CD4-positive, alpha-beta T cell treated with Interleukin-1 beta for 1 hour (primary cell): ENCODE measurements around the gene AMPH.
"Not testable (repeated sequence)": the region's sequence is repeated elsewhere in the genome, so short reads cannot be mapped to it uniquely, and the experiment has no call there.

Experiments used
- DNase-seq, 2 donors: peaks; one replicate each; pipeline ENCODE4 v3.0.0-alpha.2; 2020 to 2022

AMPH gene

GRCh38 chr7:38628630-38629385, 2.4 kb downstream of the AMPH start:
- DNase-seq, result no peak

- DNase-seq, result no peak
Observed at GRCh38 chr7:38625866-38626265, 5.3 kb downstream of the AMPH start.

- no peak for DNase-seq
Observed at GRCh38 chr7:38615665-38616064, 15.5 kb downstream of the AMPH start.

DNA sequence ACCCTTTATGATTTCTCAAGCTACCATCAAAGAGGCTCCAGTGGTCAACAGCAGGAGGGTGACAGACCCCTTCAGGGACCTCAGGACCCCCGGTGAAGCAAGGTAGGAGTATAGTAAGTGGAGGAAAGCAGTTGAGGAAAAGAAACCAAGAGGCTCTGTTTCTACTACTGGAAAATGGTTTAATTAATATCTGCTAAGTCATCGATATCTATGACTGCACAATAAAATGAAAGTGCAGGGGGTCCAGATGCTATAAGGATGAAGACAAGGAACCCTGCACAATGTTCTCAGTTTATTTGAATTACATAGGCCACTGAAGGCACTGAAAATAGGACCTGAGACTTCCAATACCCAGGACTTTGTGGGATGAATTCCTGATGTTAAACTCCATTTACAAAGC, 23.7 kb downstream of the AMPH start:
- DNase-seq, result no peak

DNA sequence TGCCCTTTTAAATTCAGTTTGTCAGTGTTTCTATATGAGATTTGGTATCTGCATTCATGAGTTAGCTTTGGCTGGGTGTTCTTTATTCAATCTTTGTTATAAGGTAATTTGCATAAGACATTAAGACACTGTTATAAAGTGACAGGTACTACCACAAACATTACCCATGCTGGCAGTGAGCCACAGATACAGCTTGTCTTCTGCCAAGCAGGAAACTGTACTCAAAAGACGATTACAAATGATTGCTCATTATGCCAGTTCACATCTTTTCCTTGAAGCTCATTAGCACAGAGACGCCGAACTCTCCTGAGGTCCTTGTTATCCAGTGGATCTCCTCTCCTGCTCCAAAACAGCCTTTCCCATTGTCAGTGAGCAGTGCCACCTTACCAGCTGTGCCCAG, 30.4 kb downstream of the AMPH start:
- DNase-seq, result no peak

- DNase-seq, result no peak
Observed at GRCh38 chr7:38594949-38595348, 36.2 kb downstream of the AMPH start.

- no peak for DNase-seq
Observed at GRCh38 chr7:38592737-38593288, 38.4 kb downstream of the AMPH start.

DNA sequence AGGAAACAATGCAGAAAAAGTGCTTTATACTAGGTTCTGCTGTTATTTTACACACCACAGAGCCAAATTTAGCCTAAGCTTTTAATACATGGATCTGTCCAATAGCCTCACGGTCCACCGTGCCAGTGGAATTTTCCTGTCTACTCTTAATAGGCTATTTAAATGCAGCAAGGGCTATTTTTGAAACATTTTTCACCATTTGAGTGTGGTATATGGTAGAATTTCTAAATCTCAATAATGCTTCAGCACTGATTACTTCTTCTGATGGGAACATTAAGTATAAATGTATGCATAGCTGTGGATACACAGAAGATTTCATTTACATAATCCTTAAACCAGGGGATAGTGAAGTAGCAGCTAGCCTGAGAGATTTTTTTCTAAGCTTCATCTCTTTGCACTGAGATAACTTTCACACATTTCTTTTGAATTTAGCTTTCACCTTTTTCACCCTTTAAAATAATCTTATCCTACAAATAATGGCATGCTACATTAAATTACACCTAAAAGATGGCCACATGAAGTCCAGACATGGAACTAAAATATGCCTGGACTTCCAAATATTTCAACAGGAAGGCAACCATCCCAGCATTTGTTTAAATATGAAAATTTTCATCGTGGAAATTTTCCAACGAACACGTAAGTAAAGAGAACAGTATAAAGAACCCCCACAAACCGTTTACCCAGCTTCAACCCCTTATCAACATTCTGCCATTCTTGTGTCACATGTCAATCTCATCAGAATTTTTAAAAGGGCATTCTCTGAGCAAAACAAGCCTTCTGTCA, 45.4 kb downstream of the AMPH start:
- no peak for DNase-seq

DNA sequence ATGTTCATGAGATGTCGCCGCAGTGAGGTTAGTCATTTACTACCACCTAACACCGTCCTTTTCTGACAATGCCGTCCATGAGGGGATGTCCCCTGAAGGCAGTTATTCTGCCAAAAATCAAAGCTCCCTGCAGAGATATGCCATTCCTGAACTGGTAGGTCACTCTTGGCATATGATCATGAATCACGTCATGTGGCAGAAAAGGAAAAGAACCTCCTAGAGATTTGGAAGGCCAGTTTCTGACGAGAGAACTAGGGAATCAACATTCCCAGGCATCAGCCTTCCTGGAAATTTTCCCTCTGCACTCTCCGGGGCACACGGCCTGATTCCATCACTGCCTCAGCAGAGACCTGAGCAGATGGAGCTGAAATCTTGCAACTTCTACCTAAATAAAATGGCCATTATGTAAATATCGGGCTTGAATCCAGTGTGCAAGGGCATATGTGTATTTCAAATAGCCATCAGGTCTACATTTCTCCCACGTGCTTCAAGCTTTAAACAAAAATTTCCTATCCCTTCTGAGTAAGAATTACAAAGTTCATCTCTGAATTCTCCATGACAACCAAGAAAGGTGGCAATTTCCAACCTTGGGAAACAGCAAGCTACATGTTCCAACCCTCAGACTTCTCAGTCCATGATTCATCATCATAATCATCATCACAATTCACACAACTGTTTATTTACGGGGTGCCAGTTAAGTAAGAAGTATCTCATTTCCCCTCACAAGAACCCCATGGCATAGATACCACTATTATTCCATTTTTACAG, 46.5 kb downstream of the AMPH start:
- DNase-seq, result no peak

- DNase-seq, result no peak
Observed at GRCh38 chr7:38580485-38580884, 50.7 kb downstream of the AMPH start.

DNA sequence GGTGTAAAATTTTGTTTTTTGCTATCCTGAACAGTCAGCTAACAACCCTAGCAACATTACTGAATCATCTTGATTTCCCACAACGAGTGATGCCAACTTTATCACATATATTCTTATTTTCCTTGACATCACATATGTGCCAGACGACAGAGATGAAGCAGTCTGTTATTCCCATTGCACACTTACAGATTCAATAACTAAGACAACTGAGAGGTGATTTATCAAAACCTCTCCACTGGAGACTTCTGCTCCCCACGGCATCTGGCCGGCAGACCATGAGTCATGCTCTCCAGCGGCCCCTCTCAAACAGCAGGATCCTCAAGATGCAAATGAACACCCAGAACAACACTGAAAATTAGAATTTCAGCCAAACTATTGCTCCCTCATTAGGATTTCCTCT, 57.1 kb downstream of the AMPH start:
- no peak for DNase-seq

DNA sequence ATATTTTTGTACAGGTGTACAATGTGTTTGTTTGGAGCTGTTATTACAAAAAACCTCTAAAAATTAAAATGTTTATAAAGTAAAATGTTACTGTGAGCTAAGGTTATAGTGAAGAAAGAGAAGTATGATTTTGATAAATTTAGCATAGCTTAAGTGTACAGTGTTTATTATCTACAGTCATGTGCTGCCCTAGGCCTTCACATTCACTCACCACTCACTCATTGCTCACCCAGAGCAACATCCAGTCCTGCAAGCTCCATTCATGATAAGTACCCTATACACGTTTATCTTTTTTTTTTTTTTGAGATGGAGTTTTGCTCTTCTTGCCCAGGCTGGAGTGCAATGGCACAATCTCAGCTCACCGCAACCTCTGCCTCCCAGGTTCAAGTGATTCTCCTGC, 59.6 kb downstream of the AMPH start:
- not testable (repeated sequence) for DNase-seq

- no peak for DNase-seq
Observed at GRCh38 chr7:38568497-38568896, 62.7 kb downstream of the AMPH start.

DNA sequence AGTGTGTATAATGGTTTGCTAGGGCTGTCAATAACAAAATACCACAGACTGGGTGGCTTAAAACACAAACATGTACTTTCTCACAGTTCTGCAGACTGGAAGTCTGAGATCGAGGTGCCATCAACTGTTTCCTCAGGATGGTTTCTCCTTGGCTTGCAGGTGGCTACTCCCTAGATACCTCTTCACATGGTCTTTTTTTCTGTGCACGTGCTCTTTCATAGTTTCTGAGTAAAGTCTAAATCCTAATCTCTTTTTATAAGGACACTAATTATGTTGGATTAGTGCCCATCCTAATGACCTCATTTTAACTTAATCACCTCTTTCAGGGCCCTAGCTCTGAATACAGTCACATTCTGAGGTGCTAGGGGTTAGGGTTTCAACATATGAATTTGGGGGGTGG, 65.9 kb downstream of the AMPH start:
- DNase-seq, result no peak

- DNase-seq, result no peak
Observed at GRCh38 chr7:38563741-38564140, 67.4 kb downstream of the AMPH start.

DNA sequence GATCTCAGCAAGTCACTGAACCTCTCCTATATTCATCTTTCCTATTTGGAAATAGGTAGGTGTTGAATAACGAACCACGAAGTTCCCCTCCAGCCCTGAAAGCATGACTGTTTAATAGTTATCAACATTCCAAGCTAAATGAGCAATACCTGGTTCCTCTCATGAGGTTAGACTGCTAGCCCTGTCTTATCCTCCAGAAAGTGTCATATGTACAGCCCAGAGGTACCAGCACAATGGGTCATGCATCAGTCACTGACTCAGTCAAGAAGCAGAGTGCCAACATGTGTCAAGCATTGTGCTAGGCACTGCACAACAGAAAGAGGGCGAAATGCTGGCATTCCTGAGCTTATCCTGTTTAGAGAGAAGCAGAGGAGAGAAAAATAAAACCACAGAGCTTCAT, 70.0 kb downstream of the AMPH start:
- no peak for DNase-seq

- DNase-seq, result no peak
Observed at GRCh38 chr7:38558761-38559345, 72.3 kb downstream of the AMPH start.

GRCh38 chr7:38554586-38554985, 76.6 kb downstream of the AMPH start:
- DNase-seq, result no peak

- no peak for DNase-seq
Observed at GRCh38 chr7:38550836-38551235, 80.3 kb downstream of the AMPH start.

DNA sequence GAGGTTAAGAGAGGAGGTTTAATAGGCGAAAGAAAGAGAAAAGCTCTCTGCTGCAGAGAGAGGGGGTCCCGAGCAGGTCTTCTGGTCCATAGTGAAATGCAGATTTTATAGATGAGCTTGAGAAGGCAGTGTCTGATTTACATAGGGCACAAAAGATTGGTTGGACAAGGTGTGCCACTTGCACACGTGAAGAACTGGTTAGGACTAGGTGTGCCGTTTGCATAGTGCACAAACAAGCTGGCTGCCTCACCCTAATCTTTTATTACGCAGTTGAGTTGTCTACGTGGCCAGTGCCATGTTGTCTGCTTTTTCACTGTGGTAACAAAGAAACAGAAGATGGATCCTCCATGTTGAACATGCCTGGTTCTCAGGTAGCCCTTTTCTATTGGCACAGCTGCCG, 82.6 kb downstream of the AMPH start:
- DNase-seq, result no peak

GRCh38 chr7:38546763-38547162, 84.4 kb downstream of the AMPH start:
- DNase-seq, result no peak

DNA sequence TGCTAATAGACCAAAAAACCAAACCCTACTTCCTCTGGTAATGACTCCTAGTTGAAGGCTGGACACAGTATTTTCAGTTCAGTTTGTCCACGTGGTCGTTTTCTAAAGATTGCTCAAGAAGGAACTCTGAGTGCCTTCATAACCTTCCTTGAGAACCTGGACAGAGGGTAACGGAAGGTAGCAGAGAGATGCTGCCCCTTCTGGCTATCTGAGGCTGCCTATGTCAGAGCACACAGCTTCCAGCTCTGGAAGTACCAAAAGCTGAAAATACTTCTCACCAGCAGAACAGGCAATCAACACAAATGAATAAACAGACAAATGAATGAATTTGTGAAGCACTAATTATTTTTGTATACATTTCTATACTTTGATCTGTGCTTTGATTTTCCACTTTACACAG, 85.2 kb downstream of the AMPH start:
- no peak for DNase-seq

DNA sequence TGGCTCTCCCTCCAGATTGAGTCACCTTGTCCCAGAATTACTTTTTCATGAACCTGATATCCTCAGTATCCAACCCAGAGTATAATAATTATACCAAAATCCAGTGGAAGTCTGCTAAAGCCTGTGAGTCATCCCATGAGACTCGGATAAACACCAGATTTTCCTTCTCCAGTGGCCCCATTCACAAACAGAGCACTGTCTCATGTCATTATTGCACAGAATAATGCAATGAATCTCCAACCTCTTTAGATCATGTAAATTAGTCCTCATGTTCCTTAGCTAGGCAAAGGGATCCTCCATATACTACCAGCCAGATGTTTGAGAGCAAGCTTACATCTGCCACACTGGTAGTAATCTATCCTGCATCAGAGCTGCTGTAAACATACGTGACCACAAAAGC, 89.0 kb downstream of the AMPH start:
- DNase-seq, result no peak
